Liver (tissue), 9 donors: ENCODE results near the gene ASPG. TPM values are rescaled to one million over a fixed set of nuclear protein-coding genes. Genes with fewer than 3 reads are reported as not detected.

Source experiments
- DNase-seq: peaks from one replicate; pipeline ENCODE4 v3.0.0-alpha.2; 2017; ENCODE audit warnings: low spot score
- H3K27ac ChIP-seq, 2 donors: one replicate each; pipeline ENCODE4 v1.7.0; 2013; ENCODE audit warnings: inconsistent platforms in 2 of 2, low read length in 2 of 2, control low read depth in 1 of 2, low read depth in 1 of 2, mild to moderate bottlenecking in 1 of 2
- H3K27me3 ChIP-seq, 4 donors: one replicate each; pipeline versions ENCODE4 v1.6.1 to v1.7.0; 2013; ENCODE audit warnings: low read length in 3 of 4, inconsistent platforms in 1 of 4, mild to moderate bottlenecking in 1 of 4, moderate library complexity in 1 of 4; ENCODE audit not compliant: control insufficient read depth in 4 of 4, insufficient read depth in 4 of 4
- H3K36me3 ChIP-seq, 4 donors: one replicate each; pipeline versions ENCODE4 v1.6.1 to v1.7.0; 2013; ENCODE audit warnings: low read length in 3 of 4, mild to moderate bottlenecking in 3 of 4, low read depth in 1 of 4, moderate library complexity in 1 of 4; ENCODE audit not compliant: control insufficient read depth in 4 of 4, insufficient read depth in 3 of 4
- H3K4me1 ChIP-seq, 4 donors: one replicate each; pipeline versions ENCODE4 v1.6.1 to v1.7.0; 2013; ENCODE audit warnings: low read length in 3 of 4, mild to moderate bottlenecking in 3 of 4, moderate library complexity in 1 of 4; ENCODE audit not compliant: control insufficient read depth in 4 of 4, insufficient read depth in 4 of 4
- H3K4me3 ChIP-seq, 3 donors: one replicate each; pipeline versions ENCODE4 v1.6.1 to v1.7.0; 2013; ENCODE audit warnings: low read length in 3 of 3, control low read depth in 1 of 3, low read depth in 1 of 3, mild to moderate bottlenecking in 1 of 3
- H3K9ac ChIP-seq, 2 donors: one replicate each; pipeline ENCODE4 v1.7.0; 2013; ENCODE audit warnings: low read length in 2 of 2, mild to moderate bottlenecking in 2 of 2, moderate library complexity in 2 of 2, control low read depth in 1 of 2, low read depth in 1 of 2
- H3K9me3 ChIP-seq, 4 donors: one replicate each; pipeline versions ENCODE4 v1.6.1 to v1.7.0; 2013; ENCODE audit warnings: low read length in 3 of 4; ENCODE audit not compliant: control insufficient read depth in 4 of 4
- CTCF ChIP-seq: fragments of 150-350 bp; IDR thresholded peaks from 2 replicates; pipeline ENCODE4 v1.5.1; 2017; ENCODE audit warnings: improper control_type of control experiment, low read depth, low read length; ENCODE audit not compliant: missing input control
- EGR1 ChIP-seq, 2 donors: IDR thresholded peaks; 2 replicates each; pipeline ENCODE4 v1.6.1; 2016 to 2018; ENCODE audit warnings: antibody characterized with exemption in 2 of 2, low read depth in 2 of 2
- FOXA1 ChIP-seq: IDR thresholded peaks from 2 replicates; pipeline ENCODE4 v1.6.1; 2016; ENCODE audit warnings: antibody characterized with exemption
- FOXA2 ChIP-seq: IDR thresholded peaks from 2 replicates; pipeline ENCODE4 v1.6.1; 2016; ENCODE audit warnings: antibody characterized with exemption
- GABPA ChIP-seq, 2 donors: IDR thresholded peaks in 1 of 2; conservative IDR thresholded peaks in 1 of 2; 2 replicates each; pipeline ENCODE4 v1.6.1; 2016; ENCODE audit warnings: antibody characterized with exemption in 2 of 2, mild to moderate bottlenecking in 1 of 2, moderate library complexity in 1 of 2
- HNF4A ChIP-seq, 2 donors: conservative IDR thresholded peaks; 2 replicates each; pipeline ENCODE4 v1.6.1; 2016; ENCODE audit warnings: antibody characterized with exemption in 2 of 2, mild to moderate bottlenecking in 2 of 2
- HNF4G ChIP-seq: IDR thresholded peaks from 2 replicates; pipeline ENCODE4 v1.6.1; 2016; ENCODE audit warnings: antibody characterized with exemption
- JUND ChIP-seq, 2 donors: IDR thresholded peaks; 2 replicates each; pipeline ENCODE4 v1.6.1; 2016; ENCODE audit warnings: antibody characterized with exemption in 2 of 2
- MAX ChIP-seq: IDR thresholded peaks from 2 replicates; pipeline ENCODE4 v1.6.1; 2016; ENCODE audit warnings: antibody characterized with exemption
- NR2F2 ChIP-seq: IDR thresholded peaks from 2 replicates; pipeline ENCODE4 v1.6.1; 2016; ENCODE audit warnings: antibody characterized with exemption
- RAD21 ChIP-seq, 2 donors: IDR thresholded peaks; 2 replicates each; pipeline ENCODE4 v1.6.1; 2016; ENCODE audit warnings: antibody characterized with exemption in 2 of 2, mild to moderate bottlenecking in 2 of 2
- REST ChIP-seq: IDR thresholded peaks from 2 replicates; pipeline ENCODE4 v1.6.1; 2016; ENCODE audit warnings: antibody characterized with exemption, mild to moderate bottlenecking
- RXRA ChIP-seq, 2 donors: IDR thresholded peaks; 2 replicates each; pipeline ENCODE4 v1.6.1; 2017 to 2018; ENCODE audit warnings: antibody characterized with exemption in 2 of 2, mild to moderate bottlenecking in 1 of 2
- SP1 ChIP-seq: IDR thresholded peaks from 2 replicates; pipeline ENCODE4 v1.6.1; 2018; ENCODE audit warnings: antibody characterized with exemption, mild to moderate bottlenecking
- TAF1 ChIP-seq: conservative IDR thresholded peaks from 2 replicates; pipeline ENCODE4 v1.6.1; 2016; ENCODE audit warnings: antibody characterized with exemption, mild to moderate bottlenecking
- YY1 ChIP-seq: IDR thresholded peaks from 2 replicates; pipeline ENCODE4 v1.6.1; 2016; ENCODE audit warnings: antibody characterized with exemption, mild to moderate bottlenecking
- WGBS: extraction: QIAGEN DNeasy Blood & Tissue Kit; methylation state at CpG from one replicate; pipeline ENCODE4 v1.1.7; 2013; 5-methylcytosine and 5-hydroxymethylcytosine counted together
- polyA plus RNA-seq, 2 donors: library from polyadenylated mRNA; stranded (reverse) in 1 of 2; unstranded in 1 of 2; fragments of 200-250 nt in 1 of 2; fragments of >200 nt in 1 of 2; fragmentation: Nextera tagmentation in 1 of 2; extraction: Ambion mirVana in 1 of 2; gene quantifications; one replicate each; pipeline versions ENCODE4 v1.2.1 to v1.2.3, GENCODE V29; 2013 to 2015
- total RNA-seq, 2 donors: library from RNA; depleted of rRNA; stranded (reverse); fragments of >200 nt; gene quantifications; one replicate each; pipeline ENCODE4 v1.2.3, GENCODE V29; 2014
- TF ChIP-seq, protein P1 (sequence below): IDR thresholded peaks from 2 replicates; pipeline ENCODE4 v1.6.1; 2016; ENCODE audit warnings: antibody characterized with exemption
- TF ChIP-seq, protein P2 (sequence below): IDR thresholded peaks from 2 replicates; pipeline ENCODE4 v1.6.1; 2016; ENCODE audit warnings: antibody characterized with exemption
- donor health status: healthy.
- donor health status: healthy.
- donor health status: healthy.
- donor health status: healthy.
- donor health status: healthy.

The ASPG gene
- total and polyA plus RNA-seq, 4 donors = 42.4 to 158 (median 110) TPM

DNA sequence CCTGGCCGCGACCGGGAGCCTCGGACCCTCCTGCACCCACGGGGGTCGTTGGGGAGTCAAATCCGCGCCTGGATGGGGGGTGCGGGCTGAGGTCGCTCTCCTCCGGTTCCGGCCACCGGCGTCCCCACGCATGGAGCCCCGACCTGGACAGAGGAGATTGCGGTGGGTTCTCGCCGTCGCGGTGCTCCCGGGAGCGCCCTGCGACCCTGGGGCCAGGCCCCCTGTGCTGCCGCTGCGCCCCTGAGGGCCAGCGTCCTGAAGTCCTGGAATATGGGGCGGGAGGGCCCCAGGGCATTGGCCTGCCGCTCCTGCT is 345 bp downstream of the ASPG start:
- Histone ChIP-seq H3K4me1 (peaks cover 23 to 60% (median 35%) of the 10 kb centered on the region in 4 donors), H3K9me3 (no peaks in the 10 kb centered on the region), H3K9ac (peak overlapping the region; percentile 1 to 85), H3K36me3 (no peaks in the 10 kb centered on the region), H3K4me3 (peak overlapping the region; percentile 34 to 75 (median 63)), H3K27me3 (no peaks in the 10 kb centered on the region), H3K27ac (peak overlapping the region; percentile 85 to 96)
- WGBS = 15% methylated on average over 29 of the region's 29 CpGs
- no peak for TF ChIP-seq YY1
- no peak for TF ChIP-seq SP1
- TF ChIP-seq EGR1 (IDR thresholded peaks at IDR 0.05; ENCODE audit: low read depth in 2 of 2) = no peak
- DNase-seq = no peak

GRCh38 chr14:104086210-104086660 is 735 bp downstream of the ASPG start:
- 28% methylated on average over 13 of the region's 13 CpGs for WGBS
- no peaks in the 10 kb centered on the region for H3K36me3 ChIP-seq
- H3K9ac ChIP-seq = peak overlapping the region; percentile 32 to 85
- H3K9me3 ChIP-seq = no peaks in the 10 kb centered on the region
- H3K4me1 ChIP-seq = peaks cover 23 to 64% (median 38%) of the 10 kb centered on the region in 4 donors
- peak overlapping the region; percentile 85 to 96 for H3K27ac ChIP-seq
- peak; percentile 35 for DNase-seq
- peak overlapping the region; percentile 34 to 75 (median 63) for H3K4me3 ChIP-seq
- H3K27me3 ChIP-seq = no peaks in the 10 kb centered on the region
- no peak for TF ChIP-seq HNF4A (conservative IDR thresholded peaks at IDR 0.05)
- TF ChIP-seq RXRA (IDR thresholded peaks at IDR 0.05) = peak in 1 of 2 donors; percentile 17
- peak; percentile 33 for TF ChIP-seq SP1
- TF ChIP-seq GABPA (IDR thresholded peaks at IDR 0.05 in 1 of 2, conservative IDR thresholded peaks at IDR 0.05 in 1 of 2) = no peak

DNA sequence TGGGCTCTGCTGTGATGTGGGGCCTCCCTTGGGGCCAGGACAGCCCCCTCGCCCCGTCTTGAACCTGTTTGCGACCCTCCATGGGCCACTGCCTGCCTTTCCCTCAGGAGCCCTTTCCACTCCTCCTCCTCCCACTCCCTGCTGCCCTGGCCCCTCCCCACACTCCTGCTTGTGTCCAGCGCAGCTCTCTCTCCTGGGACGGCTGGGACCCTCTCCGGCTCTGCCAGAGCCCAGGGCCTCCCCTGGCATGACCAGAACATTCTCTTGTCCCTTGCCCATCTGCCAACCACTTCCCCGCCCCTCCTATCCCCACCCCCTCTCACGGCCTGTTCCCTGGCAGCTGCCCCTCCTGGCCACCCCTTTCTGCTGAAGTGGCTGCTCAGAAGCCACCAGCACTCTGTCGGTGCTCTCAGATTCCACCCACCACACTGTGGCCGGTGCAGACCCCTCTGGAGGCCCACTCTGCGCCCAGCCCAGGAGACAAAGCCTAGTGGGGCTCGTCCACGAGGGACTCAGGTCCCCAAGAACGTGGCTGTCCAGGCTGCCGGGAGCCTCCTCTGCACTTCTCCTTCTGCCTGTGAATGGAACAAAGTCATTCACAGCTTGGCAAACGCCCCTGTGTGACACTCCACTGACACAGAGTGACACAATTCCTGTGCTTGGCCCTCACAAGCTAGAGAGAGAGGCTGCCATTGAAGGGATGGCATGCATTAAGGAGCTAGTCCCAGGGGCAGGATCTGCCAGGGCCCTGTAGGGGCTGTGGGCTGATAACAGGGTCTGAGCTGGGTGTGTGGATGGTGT is 1.4 kb downstream of the ASPG start:
- Histone ChIP-seq H3K4me3 (peak overlapping the region; percentile 34 to 75 (median 63)), H3K4me1 (peaks cover 29 to 70% (median 44%) of the 10 kb centered on the region in 4 donors), H3K36me3 (no peaks in the 10 kb centered on the region), H3K9me3 (no peaks in the 10 kb centered on the region), H3K9ac (peak overlapping the region; percentile 52 to 85), H3K27ac (peak overlapping the region; percentile 85 to 96), H3K27me3 (no peaks in the 10 kb centered on the region)
- 27% methylated on average over 16 of the region's 16 CpGs for WGBS
- TF ChIP-seq RAD21 (IDR thresholded peaks at IDR 0.05) (no peak), REST (peak; percentile 69), TAF1 (no peak), CTCF (no peak), FOXA2 (no peak), GABPA (IDR thresholded peaks at IDR 0.05 in 1 of 2, conservative IDR thresholded peaks at IDR 0.05 in 1 of 2) (no peak), EGR1 (IDR thresholded peaks at IDR 0.05; ENCODE audit: low read depth in 2 of 2) (peak in 1 of 2 donors; percentile 2), MAX (no peak), YY1 (peak; percentile 54), SP1 (no peak), NR2F2 (no peak), HNF4A (conservative IDR thresholded peaks at IDR 0.05) (peak in 1 of 2 donors; percentile 15), FOXA1 (no peak), JUND (IDR thresholded peaks at IDR 0.05) (no peak), HNF4G (no peak), RXRA (IDR thresholded peaks at IDR 0.05) (no peak)
- TF ChIP-seq, protein P1, sequence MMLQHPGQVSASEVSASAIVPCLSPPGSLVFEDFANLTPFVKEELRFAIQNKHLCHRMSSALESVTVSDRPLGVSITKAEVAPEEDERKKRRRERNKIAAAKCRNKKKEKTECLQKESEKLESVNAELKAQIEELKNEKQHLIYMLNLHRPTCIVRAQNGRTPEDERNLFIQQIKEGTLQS = no peak
- TF ChIP-seq, protein P2, sequence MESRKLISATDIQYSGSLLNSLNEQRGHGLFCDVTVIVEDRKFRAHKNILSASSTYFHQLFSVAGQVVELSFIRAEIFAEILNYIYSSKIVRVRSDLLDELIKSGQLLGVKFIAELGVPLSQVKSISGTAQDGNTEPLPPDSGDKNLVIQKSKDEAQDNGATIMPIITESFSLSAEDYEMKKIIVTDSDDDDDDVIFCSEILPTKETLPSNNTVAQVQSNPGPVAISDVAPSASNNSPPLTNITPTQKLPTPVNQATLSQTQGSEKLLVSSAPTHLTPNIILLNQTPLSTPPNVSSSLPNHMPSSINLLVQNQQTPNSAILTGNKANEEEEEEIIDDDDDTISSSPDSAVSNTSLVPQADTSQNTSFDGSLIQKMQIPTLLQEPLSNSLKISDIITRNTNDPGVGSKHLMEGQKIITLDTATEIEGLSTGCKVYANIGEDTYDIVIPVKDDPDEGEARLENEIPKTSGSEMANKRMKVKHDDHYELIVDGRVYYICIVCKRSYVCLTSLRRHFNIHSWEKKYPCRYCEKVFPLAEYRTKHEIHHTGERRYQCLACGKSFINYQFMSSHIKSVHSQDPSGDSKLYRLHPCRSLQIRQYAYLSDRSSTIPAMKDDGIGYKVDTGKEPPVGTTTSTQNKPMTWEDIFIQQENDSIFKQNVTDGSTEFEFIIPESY = no peak
- peak; percentile 34 for DNase-seq
